Body of pancreas (tissue), 4 donors: Measurements from ENCODE around the gene USF2.

ENCODE experiments used
- POLR2A ChIP-seq, 3 donors: fragments of 450-650 bp; IDR thresholded peaks; one replicate each; pipeline ENCODE4 v1.6.1; 2016; ENCODE audit warnings: antibody characterized with exemption in 3 of 3, mild to moderate bottlenecking in 2 of 3
- TF ChIP-seq, protein P1 (sequence below), 7 experiments: fragments of 450-650 bp in 4 of 7; fragments of 200-600 bp in 3 of 7; sonication (generic) in 3 of 7; IDR thresholded peaks; one replicate each; pipeline ENCODE4 v1.5.1; 2016 to 2019; ENCODE audit warnings: antibody characterized with exemption in 7 of 7

DNA sequence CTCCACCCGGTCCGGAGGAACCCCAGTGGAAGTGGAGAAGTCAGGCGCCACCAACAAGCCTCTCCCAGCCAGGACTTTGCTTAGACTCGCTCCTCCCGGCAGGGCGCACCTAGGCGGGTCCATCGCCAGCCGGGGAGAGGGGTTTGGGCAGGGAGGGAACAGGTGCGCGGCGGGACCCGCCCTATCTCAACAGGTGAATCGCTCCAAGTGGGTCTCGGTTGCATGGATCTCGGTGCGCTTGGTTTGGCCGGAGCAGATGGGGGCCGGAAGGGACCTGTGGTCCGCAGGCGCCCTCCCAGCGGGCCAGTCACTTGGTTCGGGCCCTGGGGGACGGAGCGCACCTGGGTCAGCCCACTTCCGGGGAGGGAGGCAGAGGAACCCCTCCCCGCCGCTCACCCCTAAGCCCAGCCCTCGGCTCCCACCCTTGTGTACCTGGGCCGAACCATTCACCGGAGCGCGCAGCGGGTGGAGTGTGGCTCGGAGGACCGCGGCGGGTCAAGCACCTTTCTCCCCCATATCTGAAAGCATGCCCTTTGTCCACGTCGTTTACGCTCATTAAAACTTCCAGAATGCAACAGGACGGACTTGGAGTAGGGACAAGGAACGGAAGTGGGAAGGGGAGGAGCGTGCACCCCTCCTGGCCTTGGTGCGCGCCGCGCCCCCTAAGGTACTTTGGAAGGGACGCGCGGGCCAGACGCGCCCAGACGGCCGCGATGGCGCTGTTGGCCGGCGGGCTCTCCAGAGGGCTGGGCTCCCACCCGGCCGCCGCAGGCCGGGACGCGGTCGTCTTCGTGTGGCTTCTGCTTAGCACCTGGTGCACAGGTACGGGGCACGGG, 20.2 kb upstream of the USF2 start, which contains the start of gene LSR:
- TF ChIP-seq POLR2A (IDR thresholded peaks at IDR 0.05), result peak; percentile 91 to 98 (median 97)
- TF ChIP-seq, protein P1, sequence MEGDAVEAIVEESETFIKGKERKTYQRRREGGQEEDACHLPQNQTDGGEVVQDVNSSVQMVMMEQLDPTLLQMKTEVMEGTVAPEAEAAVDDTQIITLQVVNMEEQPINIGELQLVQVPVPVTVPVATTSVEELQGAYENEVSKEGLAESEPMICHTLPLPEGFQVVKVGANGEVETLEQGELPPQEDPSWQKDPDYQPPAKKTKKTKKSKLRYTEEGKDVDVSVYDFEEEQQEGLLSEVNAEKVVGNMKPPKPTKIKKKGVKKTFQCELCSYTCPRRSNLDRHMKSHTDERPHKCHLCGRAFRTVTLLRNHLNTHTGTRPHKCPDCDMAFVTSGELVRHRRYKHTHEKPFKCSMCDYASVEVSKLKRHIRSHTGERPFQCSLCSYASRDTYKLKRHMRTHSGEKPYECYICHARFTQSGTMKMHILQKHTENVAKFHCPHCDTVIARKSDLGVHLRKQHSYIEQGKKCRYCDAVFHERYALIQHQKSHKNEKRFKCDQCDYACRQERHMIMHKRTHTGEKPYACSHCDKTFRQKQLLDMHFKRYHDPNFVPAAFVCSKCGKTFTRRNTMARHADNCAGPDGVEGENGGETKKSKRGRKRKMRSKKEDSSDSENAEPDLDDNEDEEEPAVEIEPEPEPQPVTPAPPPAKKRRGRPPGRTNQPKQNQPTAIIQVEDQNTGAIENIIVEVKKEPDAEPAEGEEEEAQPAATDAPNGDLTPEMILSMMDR (IDR thresholded peaks at IDR 0.05), result peak in 3 of 7 experiments; percentile 18 to 36 (median 26)
